ENCODE data around the gene RBL2.

The RBL2 gene

GRCh38 chr16:53492503-53492902 is 58.2 kb downstream of the RBL2 start:
- TF ChIP-seq, protein P1, sequence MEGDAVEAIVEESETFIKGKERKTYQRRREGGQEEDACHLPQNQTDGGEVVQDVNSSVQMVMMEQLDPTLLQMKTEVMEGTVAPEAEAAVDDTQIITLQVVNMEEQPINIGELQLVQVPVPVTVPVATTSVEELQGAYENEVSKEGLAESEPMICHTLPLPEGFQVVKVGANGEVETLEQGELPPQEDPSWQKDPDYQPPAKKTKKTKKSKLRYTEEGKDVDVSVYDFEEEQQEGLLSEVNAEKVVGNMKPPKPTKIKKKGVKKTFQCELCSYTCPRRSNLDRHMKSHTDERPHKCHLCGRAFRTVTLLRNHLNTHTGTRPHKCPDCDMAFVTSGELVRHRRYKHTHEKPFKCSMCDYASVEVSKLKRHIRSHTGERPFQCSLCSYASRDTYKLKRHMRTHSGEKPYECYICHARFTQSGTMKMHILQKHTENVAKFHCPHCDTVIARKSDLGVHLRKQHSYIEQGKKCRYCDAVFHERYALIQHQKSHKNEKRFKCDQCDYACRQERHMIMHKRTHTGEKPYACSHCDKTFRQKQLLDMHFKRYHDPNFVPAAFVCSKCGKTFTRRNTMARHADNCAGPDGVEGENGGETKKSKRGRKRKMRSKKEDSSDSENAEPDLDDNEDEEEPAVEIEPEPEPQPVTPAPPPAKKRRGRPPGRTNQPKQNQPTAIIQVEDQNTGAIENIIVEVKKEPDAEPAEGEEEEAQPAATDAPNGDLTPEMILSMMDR (IDR thresholded peaks at IDR 0.05; ENCODE audit: borderline replicate concordance, control extremely low read depth, extremely low read depth, insufficient read depth, missing control alignments), result no peak
- in situ Hi-C loops (cut with MboI; ENCODE audit: low sequenced_read_pairs, unreplicated experiment), result no loop called here

DNA sequence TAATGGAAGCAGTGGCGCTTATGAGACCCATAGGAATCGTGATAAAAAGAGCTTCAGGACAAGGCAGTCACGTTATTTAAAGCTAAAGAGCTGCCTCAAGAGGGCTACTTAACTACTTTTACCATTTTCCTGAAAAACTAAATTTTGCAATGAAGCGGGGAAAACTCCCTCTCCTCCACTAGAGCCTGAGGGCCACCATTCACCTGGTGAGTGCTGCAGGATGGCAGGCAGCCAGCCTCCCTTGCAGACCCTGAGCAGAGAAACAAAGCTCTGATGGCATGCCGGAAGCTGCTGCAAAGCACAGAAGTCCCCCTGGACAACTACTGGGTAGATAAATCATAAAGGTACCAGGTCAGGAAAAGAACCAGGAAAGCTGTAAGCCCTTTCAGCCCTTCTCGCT is 60.4 kb downstream of the RBL2 start:
- in situ Hi-C loops (cut with MboI; ENCODE audit: low sequenced_read_pairs, unreplicated experiment), result no loop called here
- no peak for DNase-seq (ENCODE audit: low spot score)
- TF ChIP-seq, protein P1 (IDR thresholded peaks at IDR 0.05; ENCODE audit: borderline replicate concordance, control extremely low read depth, extremely low read depth, insufficient read depth, missing control alignments), result no peak

More at GRCh38 chr16:53492503-53492902, 58.2 kb downstream of the RBL2 start:
- DNase-seq (ENCODE audit: low spot score), result no peak

- TF ChIP-seq, protein P1 (IDR thresholded peaks at IDR 0.05; ENCODE audit: borderline replicate concordance, control extremely low read depth, extremely low read depth, insufficient read depth, missing control alignments), result no peak
- no peak for DNase-seq (ENCODE audit: low spot score)
- in situ Hi-C loops (cut with MboI; ENCODE audit: low sequenced_read_pairs, unreplicated experiment), result no loop called here
Observed at GRCh38 chr16:53495325-53495724, 61.1 kb downstream of the RBL2 start.

GRCh38 chr16:53498984-53499383 is 64.7 kb downstream of the RBL2 start:
- in situ Hi-C loops (cut with MboI; ENCODE audit: low sequenced_read_pairs, unreplicated experiment), result no loop called here
- DNase-seq (ENCODE audit: low spot score), result no peak
- TF ChIP-seq, protein P1 (IDR thresholded peaks at IDR 0.05; ENCODE audit: borderline replicate concordance, control extremely low read depth, extremely low read depth, insufficient read depth, missing control alignments), result no peak

DNA sequence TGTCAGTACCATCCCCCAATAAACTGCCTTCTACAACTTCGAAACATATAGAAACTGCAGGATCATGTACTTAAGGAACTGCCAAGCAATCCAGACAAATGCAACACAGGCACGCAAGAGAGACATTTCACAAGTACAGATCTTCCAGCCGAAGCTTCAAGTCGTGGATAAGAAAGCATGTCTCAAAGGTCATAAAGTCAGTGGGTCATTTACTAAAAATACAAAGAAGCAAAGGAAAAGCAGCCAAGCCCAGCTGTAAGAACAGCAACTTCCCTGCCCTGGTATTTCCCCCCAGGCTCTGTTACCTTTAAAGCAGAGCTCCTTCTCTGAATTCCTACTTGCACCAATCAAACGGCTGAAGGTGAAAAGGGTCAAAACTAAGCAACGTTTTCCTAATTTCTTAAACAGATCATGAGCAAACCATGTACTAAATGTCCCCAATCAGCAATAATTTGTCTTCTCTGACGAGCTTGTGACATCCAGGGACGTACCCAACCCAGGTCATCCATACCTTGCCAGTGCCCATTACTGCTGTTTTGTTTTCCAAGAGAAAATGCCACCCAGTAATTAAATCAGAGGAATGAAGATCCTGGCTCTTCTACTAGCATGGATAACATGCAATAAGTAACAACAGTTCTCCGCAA is 67.1 kb downstream of the RBL2 start:
- TF ChIP-seq, protein P1 (IDR thresholded peaks at IDR 0.05; ENCODE audit: borderline replicate concordance, control extremely low read depth, extremely low read depth, insufficient read depth, missing control alignments), result no peak
- in situ Hi-C loops (cut with MboI; ENCODE audit: low sequenced_read_pairs, unreplicated experiment), result no loop called here

DNA sequence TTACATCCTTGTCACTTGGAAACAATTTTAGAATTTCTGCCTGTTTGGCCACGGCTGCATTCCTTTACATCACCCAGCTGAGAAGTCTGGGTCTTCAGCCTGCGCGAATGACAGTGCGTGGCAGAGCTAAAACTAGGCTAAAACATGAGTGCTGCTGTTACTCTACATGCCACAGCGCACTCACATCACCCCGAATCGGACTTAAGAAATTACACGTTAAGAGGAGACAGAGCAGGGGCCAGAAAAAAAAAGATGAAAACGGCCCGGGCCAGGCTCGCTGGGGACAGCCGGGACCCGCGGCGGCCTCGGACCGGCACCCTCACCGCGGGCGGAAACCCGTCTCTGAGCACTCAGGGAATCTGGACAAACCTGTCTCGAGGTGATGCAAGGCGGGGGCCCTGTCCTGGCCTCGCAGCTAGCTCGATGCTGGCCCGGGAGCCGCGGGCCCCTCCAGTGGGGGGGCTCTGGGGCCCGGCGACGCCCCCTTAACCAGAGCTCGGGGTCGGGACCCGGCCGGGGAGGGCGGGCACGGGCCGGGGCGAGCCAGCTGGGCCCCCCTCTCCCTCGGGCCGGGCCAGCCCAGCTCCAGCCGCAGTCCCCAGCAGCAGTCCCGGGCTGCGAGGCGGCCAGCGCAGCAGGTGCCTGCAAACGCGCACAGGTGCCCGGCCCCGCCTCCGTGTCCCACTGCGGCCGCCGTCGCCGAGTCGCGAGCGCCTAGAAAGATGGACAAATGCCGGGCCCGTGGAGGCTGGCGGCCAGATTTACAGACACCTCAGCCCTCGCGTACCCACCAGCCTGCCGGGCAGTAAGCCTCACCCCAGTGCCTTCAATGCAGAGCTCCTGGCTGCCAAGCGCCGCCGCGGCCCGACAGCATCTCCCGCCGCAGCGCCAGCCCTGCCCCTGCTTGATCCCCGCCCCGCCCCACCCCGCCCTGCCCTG is 68.3 kb downstream of the RBL2 start, which contains the start of gene AKTIP:
Gene AKTIP (minus strand): TSS at position 879 of the 939 bp plus-strand sequence. CDS start 2,950 bp downstream, outside the sequence.
- DNase-seq (ENCODE audit: low spot score), result peak; percentile 73
- TF ChIP-seq, protein P1 (IDR thresholded peaks at IDR 0.05; ENCODE audit: borderline replicate concordance, control extremely low read depth, extremely low read depth, insufficient read depth, missing control alignments), result no peak
- in situ Hi-C loops (cut with MboI; ENCODE audit: low sequenced_read_pairs, unreplicated experiment), result no loop called here

More for the DNA sequence above, 67.1 kb downstream of the RBL2 start:
- DNase-seq (ENCODE audit: low spot score), result no peak

Measured in GM13976 (cell line).